GM23338 (cell line): Measurements from ENCODE around the gene KCNQ5. TPM values are rescaled to one million over a fixed set of nuclear protein-coding genes. Genes with fewer than 3 reads are reported as not detected.

ENCODE experiments used
- NANOG ChIP-seq: IDR thresholded peaks from 2 replicates; pipeline ENCODE4 v1.6.1; 2016; ENCODE audit warnings: antibody characterized with exemption, borderline replicate concordance
- POLR2AphosphoS5 ChIP-seq: IDR thresholded peaks from 2 replicates; pipeline ENCODE4 v1.6.1; 2016; ENCODE audit warnings: antibody characterized with exemption, low read depth
- ZNF114 ChIP-seq: fragments of 250-450 bp; sonication (Bioruptor Pico); IDR thresholded peaks from 2 replicates; pipeline ENCODE4 v1.5.0; 2020; ENCODE audit warnings: mild to moderate bottlenecking, moderate library complexity
- ZNF462 ChIP-seq: fragments of 250-450 bp; sonication (Bioruptor Pico); IDR thresholded peaks from 2 replicates; pipeline ENCODE4 v1.5.0; 2020; ENCODE audit warnings: mild to moderate bottlenecking, moderate library complexity
- polyA plus RNA-seq: library from polyadenylated mRNA; unstranded; fragments of >200 nt; fragmentation: Nextera tagmentation; extraction: Ambion mirVana; gene quantifications from 2 replicates; pipeline ENCODE4 v1.2.1, GENCODE V29; 2016
- total RNA-seq: library from RNA; depleted of rRNA; stranded (reverse); fragments of >200 nt; shearing (Covaris generic); gene quantifications from 2 replicates; pipeline ENCODE4 v1.2.3, GENCODE V29; 2014
- TF ChIP-seq, protein P1 (sequence below): IDR thresholded peaks from 2 replicates; pipeline ENCODE4 v1.6.1; 2016; ENCODE audit warnings: antibody characterized with exemption
- TF ChIP-seq, protein P2 (sequence below): IDR thresholded peaks from one replicate; pipeline ENCODE4 v1.6.1; 2018; ENCODE audit warnings: antibody characterized with exemption; ENCODE audit not compliant: unreplicated experiment

Gene KCNQ5
- total and polyA plus RNA-seq, 2 experiments from 2014 or later = 0.68 to 0.87 TPM

DNA sequence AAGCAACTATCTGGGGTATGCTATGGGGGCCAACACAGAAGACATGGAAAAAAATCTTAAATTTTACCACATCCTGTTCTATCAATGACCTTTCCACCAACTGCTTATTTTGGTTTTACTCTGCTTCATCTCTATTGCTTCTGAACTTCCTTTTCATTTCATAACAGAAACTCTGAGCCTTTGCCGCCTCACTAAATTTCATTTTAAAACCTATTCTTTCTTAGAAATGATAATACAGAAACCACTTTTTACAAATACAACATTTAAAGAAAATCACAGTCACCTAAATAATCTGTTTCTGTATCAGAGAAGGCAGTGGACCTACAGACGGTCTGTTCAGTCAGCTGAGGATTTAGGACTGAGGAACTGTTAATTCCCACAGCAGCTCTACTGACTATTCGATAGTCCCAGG, 117.5 kb downstream of the KCNQ5 start (continued):
- TF ChIP-seq ZNF462 (CRISPR knock-in tag) (no peak), ZNF114 (CRISPR knock-in tag) (no peak), POLR2AphosphoS5 (no peak), NANOG (no peak)
- TF ChIP-seq, protein P1, sequence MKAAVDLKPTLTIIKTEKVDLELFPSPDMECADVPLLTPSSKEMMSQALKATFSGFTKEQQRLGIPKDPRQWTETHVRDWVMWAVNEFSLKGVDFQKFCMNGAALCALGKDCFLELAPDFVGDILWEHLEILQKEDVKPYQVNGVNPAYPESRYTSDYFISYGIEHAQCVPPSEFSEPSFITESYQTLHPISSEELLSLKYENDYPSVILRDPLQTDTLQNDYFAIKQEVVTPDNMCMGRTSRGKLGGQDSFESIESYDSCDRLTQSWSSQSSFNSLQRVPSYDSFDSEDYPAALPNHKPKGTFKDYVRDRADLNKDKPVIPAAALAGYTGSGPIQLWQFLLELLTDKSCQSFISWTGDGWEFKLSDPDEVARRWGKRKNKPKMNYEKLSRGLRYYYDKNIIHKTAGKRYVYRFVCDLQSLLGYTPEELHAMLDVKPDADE = no peak
- TF ChIP-seq, protein P2, sequence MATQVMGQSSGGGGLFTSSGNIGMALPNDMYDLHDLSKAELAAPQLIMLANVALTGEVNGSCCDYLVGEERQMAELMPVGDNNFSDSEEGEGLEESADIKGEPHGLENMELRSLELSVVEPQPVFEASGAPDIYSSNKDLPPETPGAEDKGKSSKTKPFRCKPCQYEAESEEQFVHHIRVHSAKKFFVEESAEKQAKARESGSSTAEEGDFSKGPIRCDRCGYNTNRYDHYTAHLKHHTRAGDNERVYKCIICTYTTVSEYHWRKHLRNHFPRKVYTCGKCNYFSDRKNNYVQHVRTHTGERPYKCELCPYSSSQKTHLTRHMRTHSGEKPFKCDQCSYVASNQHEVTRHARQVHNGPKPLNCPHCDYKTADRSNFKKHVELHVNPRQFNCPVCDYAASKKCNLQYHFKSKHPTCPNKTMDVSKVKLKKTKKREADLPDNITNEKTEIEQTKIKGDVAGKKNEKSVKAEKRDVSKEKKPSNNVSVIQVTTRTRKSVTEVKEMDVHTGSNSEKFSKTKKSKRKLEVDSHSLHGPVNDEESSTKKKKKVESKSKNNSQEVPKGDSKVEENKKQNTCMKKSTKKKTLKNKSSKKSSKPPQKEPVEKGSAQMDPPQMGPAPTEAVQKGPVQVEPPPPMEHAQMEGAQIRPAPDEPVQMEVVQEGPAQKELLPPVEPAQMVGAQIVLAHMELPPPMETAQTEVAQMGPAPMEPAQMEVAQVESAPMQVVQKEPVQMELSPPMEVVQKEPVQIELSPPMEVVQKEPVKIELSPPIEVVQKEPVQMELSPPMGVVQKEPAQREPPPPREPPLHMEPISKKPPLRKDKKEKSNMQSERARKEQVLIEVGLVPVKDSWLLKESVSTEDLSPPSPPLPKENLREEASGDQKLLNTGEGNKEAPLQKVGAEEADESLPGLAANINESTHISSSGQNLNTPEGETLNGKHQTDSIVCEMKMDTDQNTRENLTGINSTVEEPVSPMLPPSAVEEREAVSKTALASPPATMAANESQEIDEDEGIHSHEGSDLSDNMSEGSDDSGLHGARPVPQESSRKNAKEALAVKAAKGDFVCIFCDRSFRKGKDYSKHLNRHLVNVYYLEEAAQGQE = no peak
